Loucy (cell line): ENCODE measurements around the gene YIF1A.
A peak's percentile ranks its signal among the peaks of the same experiment; 100 is the strongest.

Source experiments
- CTCF ChIP-seq: fragments of 200-600 bp; sonication (generic); conservative IDR thresholded peaks from 2 replicates; pipeline ENCODE4 v1.5.1; 2014; ENCODE audit warnings: mild to moderate bottlenecking, antibody characterized with exemption, low read length
- EZH2phosphoT487 ChIP-seq: fragments of 200-600 bp; IDR thresholded peaks from 2 replicates; pipeline ENCODE4 v1.6.1; 2018; ENCODE audit warnings: antibody characterized with exemption, mild to moderate bottlenecking, moderate library complexity, borderline replicate concordance

- TF ChIP-seq CTCF (peak; percentile 76), EZH2phosphoT487 (no peak)
Measured at GRCh38 chr11:66282468-66283455, 6.2 kb downstream of the YIF1A start.
